CD4-positive, alpha-beta T cell treated with Interleukin-21 for 1 hour (primary cell): ENCODE data around the gene CAPZB.

Source experiments
- DNase-seq: peaks from one replicate; pipeline ENCODE4 v3.0.0-alpha.2; 2020

CAPZB gene

DNA sequence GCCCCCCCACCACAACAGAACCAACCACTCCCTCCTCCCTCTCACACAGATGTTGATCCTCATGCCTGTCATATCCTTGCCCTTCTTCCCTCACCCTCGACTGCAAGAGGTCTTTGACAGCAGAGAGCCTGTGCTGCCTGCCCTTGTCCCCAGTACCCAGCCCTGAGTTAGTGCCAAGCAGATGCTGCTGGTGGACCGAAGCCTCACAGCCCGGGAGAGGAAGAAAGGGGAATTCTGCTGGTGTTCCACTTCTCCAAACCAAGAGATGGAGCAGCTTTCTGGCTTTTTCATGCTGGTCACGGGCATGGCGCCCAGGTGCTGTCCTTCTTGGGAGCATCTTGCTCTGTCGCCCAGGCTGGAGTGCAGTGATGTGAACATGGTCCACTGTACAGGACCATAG lies 104.1 kb downstream of the CAPZB start:
- no peak for DNase-seq

DNA sequence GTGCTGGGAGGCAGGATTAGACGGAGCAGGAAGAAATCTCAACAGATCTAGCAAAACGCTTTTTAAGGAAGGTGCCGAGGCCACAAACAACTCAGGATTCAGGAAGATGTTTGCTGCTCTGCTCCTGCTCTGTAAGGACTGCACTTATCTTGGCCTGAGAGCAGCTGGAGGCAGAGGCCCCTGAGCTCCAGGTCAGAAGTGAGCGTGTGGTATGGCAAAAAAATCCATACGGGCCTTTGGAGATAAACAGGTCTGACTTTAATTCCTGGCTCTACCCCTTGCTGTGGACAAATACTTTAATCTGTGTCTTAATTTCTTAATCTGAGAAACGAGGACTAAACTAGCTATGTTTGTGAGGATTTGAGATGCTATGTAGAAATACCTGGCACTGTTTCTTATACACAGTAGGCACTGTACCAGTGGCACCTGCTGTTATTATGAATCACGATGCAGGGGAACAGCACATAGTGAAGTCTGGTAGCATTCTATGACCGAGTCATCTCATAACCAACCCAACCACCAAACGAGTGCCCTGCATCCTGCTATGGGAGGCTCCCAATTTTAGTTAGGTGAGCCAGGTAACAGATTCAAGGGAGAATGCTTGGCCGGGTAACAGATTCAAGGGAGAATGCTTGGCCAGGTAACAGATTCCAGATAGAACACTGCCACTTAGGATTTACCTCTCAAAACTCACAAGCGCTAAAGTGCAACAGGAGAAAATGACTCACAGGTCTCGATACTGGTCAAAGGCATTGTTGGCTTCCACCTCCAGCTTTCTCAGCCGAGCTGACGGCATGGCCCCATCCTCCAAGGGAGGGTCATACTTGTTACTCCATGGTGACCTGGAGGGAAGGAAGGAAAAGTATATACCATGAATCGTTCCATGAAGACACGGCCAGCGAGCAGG lies 107.3 kb downstream of the CAPZB start:
- no peak for DNase-seq

DNA sequence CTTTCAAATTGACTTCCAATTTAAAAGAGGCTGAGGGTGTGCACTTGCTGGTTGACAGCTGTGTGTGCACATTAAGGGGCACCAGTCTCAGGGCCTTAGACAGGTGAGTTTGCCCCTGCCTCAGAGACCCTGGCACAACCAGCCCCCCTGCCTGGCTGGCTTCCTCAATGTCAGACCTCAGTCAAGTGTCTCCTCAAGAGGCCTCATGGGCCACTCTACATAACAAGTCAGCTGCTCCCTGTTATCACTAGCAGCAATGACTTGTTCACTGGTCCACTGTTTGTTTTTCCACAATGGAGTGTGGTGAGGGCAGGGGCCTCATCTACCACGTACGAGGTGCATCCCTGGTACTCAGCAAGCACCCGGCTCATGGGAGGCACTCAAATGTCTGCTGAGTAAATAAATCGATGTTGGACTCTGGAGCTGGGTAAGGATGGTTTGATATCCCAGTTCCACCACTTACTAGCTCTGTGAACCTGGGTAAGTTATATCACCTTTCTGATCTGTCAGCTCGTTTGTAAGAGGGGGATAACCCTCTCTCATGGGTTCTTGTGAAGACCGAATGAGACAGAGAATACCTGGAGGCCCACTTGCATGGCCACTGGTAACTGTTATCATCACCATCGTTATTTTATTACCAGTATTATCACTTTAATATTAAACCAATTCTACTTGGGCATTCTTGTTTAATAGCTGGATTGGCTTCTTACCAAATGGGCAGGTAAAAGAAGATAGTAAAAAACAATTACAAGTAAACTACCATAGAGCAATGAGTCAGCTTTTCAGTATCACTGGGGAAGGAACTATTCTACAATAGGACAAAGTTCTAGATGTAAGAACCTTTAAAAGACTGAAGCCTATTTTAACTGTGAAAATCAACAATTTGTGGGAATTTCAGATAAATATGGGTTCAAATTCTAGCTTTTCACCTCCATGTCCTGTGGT lies 108.6 kb downstream of the CAPZB start:
- DNase-seq, result no peak

DNA sequence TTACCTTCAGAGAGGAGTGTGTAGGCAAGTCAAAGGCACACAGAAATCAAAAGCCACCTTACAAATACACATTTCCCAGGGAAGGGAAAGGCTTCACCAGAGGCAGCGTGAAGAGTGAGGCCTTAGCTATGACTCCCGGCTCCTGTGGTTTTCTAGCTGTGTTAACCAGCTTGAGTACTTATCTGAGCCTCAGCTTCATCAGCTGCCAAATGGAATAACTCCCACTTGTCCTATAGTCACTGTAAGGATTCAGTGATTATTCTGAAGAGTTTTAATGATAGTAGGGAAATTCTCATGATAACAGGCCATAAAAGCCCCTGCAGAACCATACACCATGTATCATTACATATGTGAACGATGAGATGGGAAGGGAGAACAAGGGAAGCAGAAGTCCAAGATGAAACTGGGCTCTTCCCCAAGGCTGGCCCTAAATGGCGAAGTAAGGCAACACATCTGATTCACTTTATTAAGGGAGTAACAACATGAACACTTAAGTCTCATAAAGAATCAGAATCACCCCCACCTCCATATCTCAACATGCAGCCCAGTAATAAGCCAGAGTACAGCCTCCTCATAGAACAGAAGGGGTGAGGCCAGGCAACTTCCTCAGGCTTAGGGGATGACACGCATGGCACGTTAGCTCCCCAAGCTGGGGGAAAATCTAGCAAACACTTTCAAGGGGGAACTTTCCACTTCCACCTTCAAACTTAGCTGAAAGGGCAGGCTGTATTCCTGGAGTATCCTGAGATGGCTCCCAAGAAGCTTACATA lies 109.5 kb downstream of the CAPZB start:
- no peak for DNase-seq

DNA sequence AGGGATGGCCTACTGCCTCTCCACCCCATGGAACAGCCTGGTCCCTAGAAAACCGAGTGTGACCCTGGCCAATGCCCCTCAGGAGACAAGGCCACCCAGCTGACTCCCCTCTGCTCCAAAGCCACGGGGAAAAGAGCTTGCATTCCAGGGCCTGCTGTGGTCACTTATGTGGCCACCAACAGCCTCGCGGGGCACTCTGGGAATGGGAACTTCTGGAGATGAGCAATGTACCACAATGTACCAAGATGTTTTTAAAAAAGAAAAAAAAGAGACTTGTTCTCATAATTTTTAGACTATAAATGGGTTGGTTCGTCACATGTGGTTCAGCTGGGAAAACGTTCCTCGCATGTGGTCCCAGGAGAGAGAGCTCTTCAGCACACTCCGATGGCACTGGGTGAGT lies 110.4 kb downstream of the CAPZB start:
- no peak for DNase-seq

DNA sequence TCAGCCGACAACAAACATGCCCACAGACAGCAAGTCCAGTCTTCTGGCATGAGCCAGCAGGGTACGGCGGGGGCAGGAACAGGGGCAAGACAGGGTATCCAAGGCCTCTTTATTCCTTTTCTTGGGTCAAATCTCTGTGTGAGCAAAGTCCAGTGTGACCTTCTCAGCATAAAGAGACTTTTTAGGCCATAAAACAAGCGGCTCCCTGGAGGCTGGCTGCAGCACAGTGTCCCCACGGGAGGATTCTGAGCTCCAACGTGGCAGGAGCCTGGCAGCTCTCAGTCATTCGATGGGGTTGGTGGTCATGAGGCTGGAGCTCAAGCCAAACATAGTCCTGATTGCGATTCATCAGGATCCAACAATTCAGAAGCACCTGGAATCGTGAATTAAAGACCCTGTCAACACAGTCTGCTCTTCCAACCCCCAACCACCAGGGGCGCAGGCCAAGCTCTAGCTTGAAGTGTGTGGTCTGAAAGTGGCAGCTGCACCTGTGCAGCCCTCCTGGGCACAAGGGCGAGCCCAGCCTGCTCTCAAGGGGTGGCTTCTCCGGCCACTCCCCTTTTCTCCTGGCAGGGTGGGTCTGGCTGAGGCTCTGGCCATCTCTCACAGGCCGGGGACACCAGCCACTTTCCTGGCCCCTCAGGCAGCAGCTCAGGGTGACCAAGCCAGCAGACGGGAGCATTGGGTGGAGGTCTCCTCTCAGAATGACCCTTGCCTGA lies 111.1 kb downstream of the CAPZB start:
- no peak for DNase-seq

DNA sequence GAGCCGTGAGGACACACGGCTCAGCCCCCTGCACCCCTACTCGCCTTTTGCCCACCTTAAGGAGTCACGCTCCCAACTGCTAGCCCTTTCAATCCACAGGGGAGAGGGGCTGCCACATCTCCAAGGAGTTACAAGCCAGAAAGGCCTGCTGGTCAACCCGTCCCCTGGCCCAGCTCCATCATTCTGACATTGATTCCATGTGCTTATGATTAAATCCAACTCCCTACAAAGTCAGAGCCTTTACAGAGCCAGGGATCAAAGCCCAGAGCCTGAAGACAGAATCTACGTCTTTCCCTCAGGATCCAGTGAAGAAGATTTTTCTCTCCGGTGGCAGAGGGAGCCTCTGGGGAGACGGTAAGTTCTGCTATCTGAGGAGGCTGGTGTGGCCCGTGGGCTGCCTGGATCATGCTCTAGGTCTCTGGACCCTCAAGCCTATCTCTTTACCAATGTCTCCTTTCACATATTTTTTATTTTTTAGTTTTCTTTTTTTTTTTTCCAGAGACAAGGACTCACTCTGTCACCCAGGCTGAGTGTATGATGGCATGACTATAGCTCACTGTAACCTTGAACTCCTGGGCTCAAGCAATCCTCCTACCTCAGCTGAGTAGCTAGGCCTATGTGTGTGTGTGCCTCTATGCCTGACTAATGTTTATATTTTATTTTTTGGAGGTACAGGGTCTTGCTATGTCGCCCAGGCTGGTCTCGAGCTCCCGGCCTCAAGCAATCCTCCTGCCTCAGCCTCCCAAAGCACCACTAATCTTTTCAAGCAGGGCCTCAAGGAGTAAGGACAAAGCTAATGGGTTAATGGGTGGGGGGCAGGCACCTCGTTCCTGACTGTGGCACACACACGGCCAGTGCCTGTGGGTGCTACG lies 111.9 kb downstream of the CAPZB start:
- no peak for DNase-seq

DNA sequence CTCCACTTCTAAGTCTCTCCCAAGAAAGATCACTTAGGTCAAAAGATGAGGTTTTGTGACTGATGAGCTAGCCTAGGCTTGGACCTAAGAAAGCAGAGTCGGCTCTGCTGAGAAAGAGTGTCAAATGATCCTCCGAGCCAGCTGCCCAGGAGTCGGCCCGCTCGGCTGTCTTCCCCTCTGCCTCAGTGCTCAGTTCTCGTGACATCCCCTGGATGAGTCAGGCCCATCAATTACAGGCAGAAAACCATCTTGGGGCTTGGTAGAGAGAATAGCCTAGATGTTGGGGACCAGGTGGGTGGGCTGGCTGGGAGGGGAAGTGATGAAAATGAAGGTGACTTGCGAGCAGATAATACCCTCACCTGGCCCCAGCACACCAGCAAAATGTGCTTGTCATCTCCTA lies 112.7 kb downstream of the CAPZB start:
- no peak for DNase-seq

DNA sequence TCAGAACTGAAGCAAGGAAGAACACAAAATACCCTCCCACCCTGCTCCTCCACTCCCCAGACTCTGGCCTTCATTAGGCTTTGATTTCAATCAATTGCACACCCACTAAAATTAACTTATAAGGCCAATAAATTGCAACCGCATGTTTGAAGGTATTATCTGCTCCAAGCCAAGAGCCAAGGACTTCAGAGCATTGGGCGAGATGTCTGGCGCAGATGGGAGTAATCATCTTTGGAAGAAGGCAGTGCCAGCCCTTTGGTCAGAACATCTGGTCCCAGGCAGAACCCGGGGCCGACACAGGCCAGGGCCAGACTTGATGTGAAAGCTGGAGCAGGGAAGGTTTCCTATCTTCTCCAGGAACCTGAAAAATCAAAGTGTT lies 113.2 kb downstream of the CAPZB start:
- DNase-seq, result no peak

DNA sequence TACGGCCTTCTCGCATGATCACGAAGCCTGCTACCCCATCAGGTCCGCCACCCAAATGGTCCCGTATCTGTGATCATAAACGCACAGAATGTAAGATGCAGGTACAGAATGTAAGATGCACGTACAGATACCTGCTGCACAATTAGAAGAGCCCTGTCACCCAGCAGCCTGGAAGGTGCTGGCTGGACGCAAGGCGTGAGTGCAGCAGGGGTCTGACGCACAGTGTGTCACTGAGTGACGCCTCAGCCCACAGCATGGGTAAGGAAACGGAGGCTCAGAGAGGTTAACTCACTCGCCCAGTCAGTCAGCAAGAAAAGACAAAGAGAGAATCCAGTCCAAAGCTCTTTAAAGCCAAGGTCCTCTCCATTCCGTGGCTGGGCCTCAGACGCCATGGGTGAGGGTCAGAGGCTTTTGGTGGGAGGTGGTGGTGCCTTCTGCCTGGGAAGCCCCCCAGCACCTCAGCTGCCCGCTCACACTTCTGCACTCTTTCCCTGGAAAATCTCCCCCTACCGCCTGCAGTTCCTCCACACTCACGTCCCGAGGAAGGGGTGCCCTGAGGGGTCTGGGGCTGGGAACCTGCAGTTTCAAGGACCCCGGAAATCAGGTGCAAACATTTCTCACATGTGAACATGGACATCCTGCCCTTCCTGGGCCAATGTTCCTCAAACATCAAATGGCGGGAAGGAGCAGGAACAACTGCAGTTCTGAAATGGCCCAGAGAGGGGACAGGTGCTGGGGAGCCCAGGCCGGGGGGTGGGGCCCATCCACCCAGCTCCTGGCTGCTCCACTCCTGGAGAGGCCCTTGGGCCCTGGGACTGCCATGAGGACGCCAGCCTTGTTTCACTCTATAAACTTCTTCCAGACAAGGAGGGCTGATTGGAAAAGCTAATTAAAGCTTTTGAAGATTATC lies 113.9 kb downstream of the CAPZB start:
- DNase-seq, result no peak

DNA sequence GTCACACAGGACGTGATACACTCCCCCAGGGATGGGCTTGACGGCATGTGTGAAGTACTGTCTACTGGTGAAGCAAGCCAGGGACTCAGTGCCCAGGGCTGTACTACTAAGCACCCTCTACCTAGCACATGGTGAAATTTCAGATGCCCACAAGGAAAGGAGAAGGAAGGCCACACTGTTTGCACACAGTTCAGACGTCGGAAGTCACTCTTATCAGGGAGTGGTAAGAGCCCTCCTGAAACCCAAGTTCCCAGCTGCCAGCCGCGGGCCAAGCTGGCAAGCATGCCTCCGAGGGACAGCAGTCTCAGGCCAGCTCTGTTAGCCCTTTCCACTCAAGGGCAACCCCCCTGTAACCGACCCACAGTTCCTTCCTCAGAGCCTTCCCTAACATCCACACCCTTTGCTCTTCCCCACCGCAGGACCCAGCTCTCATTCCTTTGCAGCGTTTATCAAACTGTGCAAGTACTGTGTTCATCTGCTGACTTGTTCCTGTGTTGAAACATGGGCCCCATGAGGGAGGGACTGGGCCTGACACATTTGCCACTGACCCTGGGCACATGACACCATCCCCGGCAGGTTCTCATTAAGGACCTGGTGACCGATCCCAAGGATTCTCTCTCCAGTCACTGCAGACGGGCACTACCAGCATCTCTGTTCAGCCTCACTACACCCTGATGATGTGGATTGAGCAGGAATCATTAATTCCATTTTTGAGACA lies 114.7 kb downstream of the CAPZB start:
- no peak for DNase-seq

DNA sequence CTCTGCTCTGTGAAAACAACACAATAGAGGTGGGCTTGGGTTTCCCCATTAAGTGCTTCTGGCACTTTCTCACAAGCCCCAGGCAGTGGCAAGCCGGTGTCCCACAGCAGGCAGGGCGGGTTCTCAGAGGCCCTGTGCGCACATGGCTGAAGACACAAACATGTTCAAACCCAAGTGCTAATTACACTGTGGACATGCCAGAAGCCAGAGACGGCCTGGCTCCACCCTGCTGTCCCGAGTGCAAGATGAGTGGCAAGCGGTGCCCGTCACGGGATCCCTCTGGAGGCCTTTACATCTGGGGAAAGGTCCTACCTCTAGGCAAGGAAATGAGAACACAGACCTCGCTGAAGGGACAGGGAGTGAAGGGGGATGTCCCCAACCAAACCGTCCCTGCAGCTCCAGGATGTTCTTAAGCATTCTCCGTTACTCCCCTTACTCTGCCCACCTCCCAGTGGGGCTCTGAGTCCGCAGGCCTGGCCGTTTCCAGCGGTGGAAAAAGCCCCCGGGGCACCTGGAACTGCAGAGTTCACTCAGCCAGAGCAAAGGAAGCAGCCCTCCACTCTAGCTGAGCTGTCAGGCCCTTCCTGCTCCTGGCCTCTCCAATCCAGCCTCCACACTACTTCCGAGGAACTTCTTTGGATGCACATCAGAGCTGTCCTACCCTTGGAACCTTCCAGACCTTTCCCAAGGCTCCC lies 115.8 kb downstream of the CAPZB start:
- DNase-seq, result no peak

DNA sequence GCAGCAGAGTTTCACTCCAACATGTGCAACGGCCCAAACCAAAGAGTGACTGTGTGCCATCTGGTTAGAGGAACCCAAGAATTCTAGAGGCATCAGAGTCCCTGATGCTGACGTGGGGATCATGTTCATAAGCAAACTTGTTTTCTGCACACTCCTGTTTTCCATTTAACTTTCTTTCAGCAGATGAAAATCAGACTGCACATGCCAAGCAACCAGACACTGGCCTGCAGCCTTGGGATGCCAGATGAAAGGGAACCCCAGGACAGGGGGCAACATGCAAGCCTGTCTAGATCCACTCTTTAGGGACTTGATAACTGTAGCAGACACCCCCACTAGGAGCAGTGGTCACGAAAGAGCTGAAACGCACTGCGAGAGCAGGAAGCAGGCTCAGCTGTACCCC lies 116.4 kb downstream of the CAPZB start:
- DNase-seq, result no peak

DNA sequence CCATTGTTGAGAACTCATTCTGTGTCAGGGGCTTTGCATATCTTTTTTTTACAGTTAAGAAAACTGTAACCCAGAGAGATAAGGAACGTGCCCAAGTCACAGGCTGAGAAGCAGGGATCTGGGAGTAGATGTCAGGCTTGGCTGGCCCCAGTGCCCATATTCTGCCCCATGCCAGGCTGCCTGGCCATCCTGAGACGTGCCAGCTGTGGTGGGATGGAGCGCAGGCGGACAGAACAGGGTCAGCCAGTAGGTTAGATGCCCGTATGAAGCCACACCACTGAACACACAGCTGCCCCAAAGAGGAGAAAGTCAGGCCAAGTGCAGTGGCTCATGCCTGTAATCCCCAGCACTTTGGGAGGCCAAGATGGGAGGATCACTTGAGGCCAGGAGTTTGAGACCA lies 117.3 kb downstream of the CAPZB start:
- no peak for DNase-seq

DNA sequence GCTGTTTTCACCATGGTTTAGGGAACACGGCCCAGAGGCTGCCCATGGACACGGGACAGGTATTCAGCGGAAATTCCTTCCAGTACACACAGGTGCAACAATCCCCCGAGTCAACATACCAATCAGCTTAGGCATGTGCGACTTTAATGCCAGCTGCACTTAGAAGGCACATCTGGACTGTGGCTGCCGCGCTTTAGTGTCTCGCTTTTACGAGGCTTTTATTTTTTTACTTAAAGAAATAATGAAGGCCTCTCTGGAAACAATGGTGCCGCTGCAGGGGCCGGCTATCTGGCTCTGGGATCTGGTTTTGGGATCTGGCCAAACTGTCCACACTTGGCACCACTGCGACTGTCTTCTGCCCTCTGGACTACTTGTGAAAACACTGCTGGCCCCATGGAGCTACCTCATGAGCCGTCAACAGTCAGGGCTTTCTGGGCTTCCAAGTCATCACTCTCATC lies 117.7 kb downstream of the CAPZB start:
- DNase-seq, result no peak

DNA sequence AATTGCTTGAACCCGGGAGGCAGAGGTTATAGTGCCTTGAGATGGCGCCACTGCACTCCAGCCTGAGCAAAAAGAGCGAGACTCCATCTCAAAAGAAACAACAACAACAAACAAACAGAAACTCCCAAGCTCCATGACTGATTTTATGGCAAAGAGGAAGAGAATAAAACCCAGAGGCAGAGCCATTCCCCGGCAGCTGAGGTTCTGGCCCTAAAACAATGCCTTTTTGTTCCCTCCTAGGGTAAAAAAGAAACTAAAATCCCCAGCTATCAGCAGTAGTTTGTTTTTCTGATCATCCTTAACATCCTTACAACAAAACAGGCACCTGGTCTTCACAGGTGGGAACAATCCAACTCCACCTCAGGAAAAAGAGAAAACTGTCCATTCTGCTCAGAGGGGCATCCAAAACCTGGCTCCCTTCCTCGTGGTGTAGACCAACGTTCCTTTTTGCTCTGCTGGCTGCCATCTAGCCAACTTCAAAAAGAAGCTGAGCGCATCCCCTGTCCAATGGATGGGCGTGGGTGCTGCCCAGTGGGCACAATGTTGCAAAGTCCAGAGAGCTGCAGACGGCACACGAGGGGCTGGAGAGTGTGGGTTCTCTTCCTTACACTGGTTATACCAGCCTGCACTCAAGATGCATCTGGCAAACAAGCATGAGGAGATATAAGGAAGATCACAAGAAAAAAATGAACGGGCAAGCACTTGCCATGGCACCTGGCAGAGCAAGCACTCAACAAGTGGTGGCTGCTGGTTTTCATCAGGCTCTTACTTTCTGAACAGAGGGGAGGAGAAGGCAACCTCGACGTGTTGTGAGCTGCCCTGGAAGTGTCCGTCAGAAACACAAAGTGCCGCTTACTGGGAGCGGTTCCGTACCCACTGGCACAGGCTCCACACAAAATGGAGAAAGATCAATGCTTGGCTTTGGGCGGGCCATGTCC lies 118.5 kb downstream of the CAPZB start:
- no peak for DNase-seq

DNA sequence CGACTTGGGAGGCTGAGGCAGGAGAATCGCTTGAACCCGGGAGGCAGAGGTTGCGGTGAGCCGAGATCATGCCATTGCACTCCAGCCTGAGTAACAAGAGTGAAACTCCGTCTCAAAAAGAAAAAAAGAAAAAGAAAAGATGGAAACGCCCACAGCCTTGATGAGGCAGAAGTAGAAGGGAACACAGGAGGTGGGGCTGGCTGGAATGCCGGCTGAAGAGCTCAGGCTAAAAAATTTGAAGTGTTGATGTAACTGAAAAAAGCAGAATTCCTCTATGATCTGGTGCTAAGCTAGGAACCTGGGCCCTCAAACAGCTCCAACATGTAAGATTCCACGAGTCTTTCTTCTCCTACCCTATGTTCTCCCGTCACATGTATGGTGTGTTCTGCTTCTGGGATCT lies 119.6 kb downstream of the CAPZB start:
- DNase-seq, result no peak
